A673 (cell line): ENCODE data around the gene GRP.

Source experiments
- CTCF ChIP-seq: fragments of 300-800, 200-600 bp; sonication (generic); conservative IDR thresholded peaks from 2 replicates; pipeline ENCODE4 v1.5.1; 2017; ENCODE audit warnings: low read depth, mild to moderate bottlenecking, antibody characterized with exemption, low read length, moderate library complexity, mixed read lengths
- EZH2 ChIP-seq: fragments of 200-600 bp; sonication (generic); IDR thresholded peaks from 2 replicates; pipeline ENCODE4 v1.6.1; 2017; ENCODE audit warnings: borderline replicate concordance, low read depth, mild to moderate bottlenecking, mixed read lengths, antibody characterized with exemption, low read length; ENCODE audit not compliant: poor library complexity, severe bottlenecking

- TF ChIP-seq CTCF (peak; percentile 53), EZH2 (no peak)
These were observed 19.2 kb upstream of the GRP start for GRCh38 chr18:59200787-59201186.
